HG03060 (cell line): ENCODE results near the gene TSHZ3.

Experiments
- ATAC-seq: cut with Tn5 transposase; IDR thresholded peaks from one replicate; pipeline ENCODE4 v1.9.1; 2021; ENCODE audit warnings: low read depth, moderate number of reproducible peaks; ENCODE audit not compliant: unreplicated experiment

TSHZ3 gene

GRCh38 chr19:31268751-31269383 is 80.4 kb downstream of the TSHZ3 start:
- ATAC-seq: no peak

- ATAC-seq: no peak
These were observed 82.5 kb downstream of the TSHZ3 start for GRCh38 chr19:31266731-31267130.

- ATAC-seq: no peak
These were observed 83.0 kb downstream of the TSHZ3 start for GRCh38 chr19:31266196-31266595.

- no peak for ATAC-seq
These were observed 85.0 kb downstream of the TSHZ3 start for GRCh38 chr19:31264041-31264778.

GRCh38 chr19:31263328-31263727 is 85.9 kb downstream of the TSHZ3 start:
- ATAC-seq: no peak

GRCh38 chr19:31262725-31263191 is 86.5 kb downstream of the TSHZ3 start:
- no peak for ATAC-seq

- no peak for ATAC-seq
These were observed 87.5 kb downstream of the TSHZ3 start for GRCh38 chr19:31261603-31262212.

GRCh38 chr19:31261019-31261602 is 88.1 kb downstream of the TSHZ3 start:
- ATAC-seq: no peak

- ATAC-seq: no peak
These were observed 88.9 kb downstream of the TSHZ3 start for GRCh38 chr19:31260171-31260933.

- no peak for ATAC-seq
These were observed 90.8 kb downstream of the TSHZ3 start for GRCh38 chr19:31258211-31259052.

GRCh38 chr19:31257426-31258130 is 91.7 kb downstream of the TSHZ3 start:
- no peak for ATAC-seq

GRCh38 chr19:31257025-31257424 is 92.2 kb downstream of the TSHZ3 start:
- ATAC-seq: no peak

GRCh38 chr19:31256593-31256960 is 92.7 kb downstream of the TSHZ3 start:
- ATAC-seq: no peak

GRCh38 chr19:31255831-31256592 is 93.2 kb downstream of the TSHZ3 start:
- no peak for ATAC-seq

GRCh38 chr19:31255174-31255799 is 93.9 kb downstream of the TSHZ3 start:
- ATAC-seq: no peak

GRCh38 chr19:31254611-31255010 is 94.6 kb downstream of the TSHZ3 start:
- no peak for ATAC-seq

- no peak for ATAC-seq
These were observed 95.1 kb downstream of the TSHZ3 start for GRCh38 chr19:31254180-31254551.
